Erythroblast (primary cell): Measurements from ENCODE around the gene MAG.

Source experiments
- GATA1 ChIP-seq: IDR thresholded peaks from 2 replicates; pipeline ENCODE4 v1.6.1; 2011; ENCODE audit warnings: low read depth, mild to moderate bottlenecking, control low read depth, low read length, moderate library complexity
- POLR2A ChIP-seq: IDR thresholded peaks from 2 replicates; pipeline ENCODE4 v1.6.1; 2011; ENCODE audit warnings: mild to moderate bottlenecking, low read length

DNA sequence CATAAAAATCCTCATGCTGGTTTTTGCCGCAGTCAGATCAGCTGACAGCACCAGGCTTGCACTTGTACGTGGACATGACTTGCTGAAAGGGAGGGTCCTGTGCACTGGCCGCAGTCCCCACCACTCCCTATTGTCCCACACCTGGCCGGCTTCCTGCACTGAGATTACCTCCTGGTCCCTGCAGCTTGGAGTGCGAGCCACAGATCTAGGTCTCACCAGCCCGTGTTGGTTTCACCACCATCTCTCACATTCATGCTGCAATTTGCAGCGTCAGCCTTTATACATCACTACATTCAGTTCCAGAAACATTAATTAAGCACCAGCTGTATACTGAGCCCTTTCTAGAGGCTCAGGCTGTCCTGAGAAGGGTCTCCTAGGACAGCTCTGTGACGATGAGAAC is 22.1 kb downstream of the MAG start:
- TF ChIP-seq POLR2A (no peak), GATA1 (no peak)
